ENCODE measurements around the gene CASTOR2.
"Not testable (repeated sequence)": the region's sequence is repeated elsewhere in the genome, so short reads cannot be mapped to it uniquely, and the experiment has no call there.

DNA sequence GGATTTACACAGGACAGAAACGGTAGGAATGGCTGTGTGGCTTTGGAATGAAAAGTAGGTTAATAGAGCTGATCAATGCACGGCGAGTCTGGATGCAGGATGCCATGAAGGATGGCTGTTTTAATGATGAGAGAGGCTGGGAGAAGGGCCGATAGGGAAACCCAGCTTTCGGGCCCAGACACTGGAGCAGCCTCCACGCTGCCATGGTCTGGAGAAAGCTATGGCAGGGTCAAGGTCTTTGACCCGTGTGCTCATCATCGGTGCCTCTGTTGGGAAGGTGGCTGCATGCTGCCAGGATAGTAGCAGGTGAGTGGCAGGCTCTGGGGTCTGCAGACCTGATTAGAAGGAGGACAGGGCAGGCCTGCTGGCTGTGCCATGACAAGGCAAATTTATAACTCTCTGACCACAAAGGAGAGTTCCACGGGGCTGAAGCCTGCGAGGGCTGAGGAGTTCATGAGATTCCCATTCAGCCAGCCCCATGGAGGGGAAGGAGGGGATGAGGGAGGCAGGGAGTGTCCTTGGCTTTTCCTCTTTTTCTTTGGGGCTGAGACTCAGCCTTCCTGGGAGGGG lies 42.1 kb upstream of the CASTOR2 start:
- TF ChIP-seq, protein P1, sequence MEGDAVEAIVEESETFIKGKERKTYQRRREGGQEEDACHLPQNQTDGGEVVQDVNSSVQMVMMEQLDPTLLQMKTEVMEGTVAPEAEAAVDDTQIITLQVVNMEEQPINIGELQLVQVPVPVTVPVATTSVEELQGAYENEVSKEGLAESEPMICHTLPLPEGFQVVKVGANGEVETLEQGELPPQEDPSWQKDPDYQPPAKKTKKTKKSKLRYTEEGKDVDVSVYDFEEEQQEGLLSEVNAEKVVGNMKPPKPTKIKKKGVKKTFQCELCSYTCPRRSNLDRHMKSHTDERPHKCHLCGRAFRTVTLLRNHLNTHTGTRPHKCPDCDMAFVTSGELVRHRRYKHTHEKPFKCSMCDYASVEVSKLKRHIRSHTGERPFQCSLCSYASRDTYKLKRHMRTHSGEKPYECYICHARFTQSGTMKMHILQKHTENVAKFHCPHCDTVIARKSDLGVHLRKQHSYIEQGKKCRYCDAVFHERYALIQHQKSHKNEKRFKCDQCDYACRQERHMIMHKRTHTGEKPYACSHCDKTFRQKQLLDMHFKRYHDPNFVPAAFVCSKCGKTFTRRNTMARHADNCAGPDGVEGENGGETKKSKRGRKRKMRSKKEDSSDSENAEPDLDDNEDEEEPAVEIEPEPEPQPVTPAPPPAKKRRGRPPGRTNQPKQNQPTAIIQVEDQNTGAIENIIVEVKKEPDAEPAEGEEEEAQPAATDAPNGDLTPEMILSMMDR (IDR thresholded peaks at IDR 0.05; ENCODE audit: low read depth, low read length) = not testable (repeated sequence)
- TF ChIP-seq EZH2phosphoT487 (IDR thresholded peaks at IDR 0.05; ENCODE audit: low read depth) = not testable (repeated sequence)

Measured in OCI-LY3 (cell line).